K562 (cell line): ENCODE results near the gene RAB43.

Experiments used
- ATF7 ChIP-seq: fragments of 450-650 bp; IDR thresholded peaks from 2 replicates; pipeline ENCODE4 v1.7.1; 2014; ENCODE audit warnings: mild to moderate bottlenecking, moderate library complexity
- HNRNPL ChIP-seq: fragments of 200-400 bp; formaldehyde crosslinking; IDR thresholded peaks from 2 replicates; pipeline ENCODE4 v1.6.1; 2017; ENCODE audit warnings: low read depth, mild to moderate bottlenecking, low read length
- NBN ChIP-seq: fragments of 450-650 bp; IDR thresholded peaks from 2 replicates; pipeline ENCODE4 v1.6.1; 2016; ENCODE audit warnings: low read depth, mild to moderate bottlenecking
- TF ChIP-seq, protein P1 (sequence below), 2 experiments: IDR thresholded peaks; 2 replicates each; pipeline ENCODE4 v1.6.1; 2011; ENCODE audit warnings: borderline replicate concordance in 1 of 2, control low read depth in 1 of 2, low read depth in 1 of 2, low read length in 1 of 2, mild to moderate bottlenecking in 1 of 2, mixed read lengths in 1 of 2, moderate library complexity in 1 of 2; ENCODE audit not compliant: insufficient read depth in 1 of 2, insufficient read length in 1 of 2, poor library complexity in 1 of 2, severe bottlenecking in 1 of 2; ENCODE audit errors: extremely low read depth in 1 of 2

DNA sequence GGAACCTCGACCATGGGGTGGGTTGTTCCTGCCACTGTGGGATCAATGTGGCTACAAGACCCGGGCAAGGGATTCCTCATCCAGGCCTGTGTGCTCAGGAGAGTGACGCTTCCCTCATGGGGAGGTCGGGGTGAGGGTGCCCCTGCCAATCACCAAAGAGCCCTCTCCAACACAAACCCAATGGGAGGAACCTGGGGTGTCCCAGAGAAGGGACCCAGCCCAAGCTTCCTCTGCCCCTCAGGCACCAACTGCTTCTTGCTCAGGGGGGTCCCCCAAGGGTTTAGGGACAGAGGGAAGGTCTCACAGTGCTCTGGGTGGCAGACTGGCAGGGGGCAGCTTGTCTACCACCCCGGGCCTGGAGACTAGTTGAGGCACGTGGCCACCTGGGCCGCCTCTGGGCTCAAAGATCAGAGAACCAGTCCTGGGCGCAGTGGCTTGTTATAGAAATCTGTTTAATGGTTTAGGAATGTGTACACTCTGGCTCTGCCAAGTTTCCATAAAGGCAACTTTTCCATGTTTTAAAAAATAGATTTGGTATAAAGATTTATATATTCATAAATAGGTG lies 34.4 kb downstream of the RAB43 start:
- TF ChIP-seq NBN = no peak
- TF ChIP-seq, protein P1, sequence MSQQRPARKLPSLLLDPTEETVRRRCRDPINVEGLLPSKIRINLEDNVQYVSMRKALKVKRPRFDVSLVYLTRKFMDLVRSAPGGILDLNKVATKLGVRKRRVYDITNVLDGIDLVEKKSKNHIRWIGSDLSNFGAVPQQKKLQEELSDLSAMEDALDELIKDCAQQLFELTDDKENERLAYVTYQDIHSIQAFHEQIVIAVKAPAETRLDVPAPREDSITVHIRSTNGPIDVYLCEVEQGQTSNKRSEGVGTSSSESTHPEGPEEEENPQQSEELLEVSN (IDR thresholded peaks at IDR 0.05; ENCODE audit: borderline replicate concordance in 1 of 2, extremely low read depth in 1 of 2, insufficient read depth in 1 of 2, insufficient read length in 1 of 2, low read depth in 1 of 2, low read length in 1 of 2, poor library complexity in 1 of 2, severe bottlenecking in 1 of 2) = no peak
- no peak for TF ChIP-seq ATF7
- no peak for TF ChIP-seq HNRNPL
